ENCODE results near the gene SLC12A9. TPM values are rescaled to one million over a fixed set of nuclear protein-coding genes. Genes with fewer than 3 reads are reported as not detected.

The SLC12A9 gene
- total RNA-seq, 1 donor from 2014 or later: 30.5 TPM

GRCh38 chr7:100893318-100893895, 40.9 kb downstream of the SLC12A9 start:
- H3K4me1 Mint-ChIP-seq (ENCODE audit: low read depth, unreplicated experiment): peaks cover 18% of the 10 kb centered on the region
- peaks cover 10% of the 10 kb centered on the region for H3K27me3 ChIP-seq (ENCODE audit: insufficient read depth, low read length)
- no peak overlapping the region for H3K9ac ChIP-seq (ENCODE audit: low read length)

DNA sequence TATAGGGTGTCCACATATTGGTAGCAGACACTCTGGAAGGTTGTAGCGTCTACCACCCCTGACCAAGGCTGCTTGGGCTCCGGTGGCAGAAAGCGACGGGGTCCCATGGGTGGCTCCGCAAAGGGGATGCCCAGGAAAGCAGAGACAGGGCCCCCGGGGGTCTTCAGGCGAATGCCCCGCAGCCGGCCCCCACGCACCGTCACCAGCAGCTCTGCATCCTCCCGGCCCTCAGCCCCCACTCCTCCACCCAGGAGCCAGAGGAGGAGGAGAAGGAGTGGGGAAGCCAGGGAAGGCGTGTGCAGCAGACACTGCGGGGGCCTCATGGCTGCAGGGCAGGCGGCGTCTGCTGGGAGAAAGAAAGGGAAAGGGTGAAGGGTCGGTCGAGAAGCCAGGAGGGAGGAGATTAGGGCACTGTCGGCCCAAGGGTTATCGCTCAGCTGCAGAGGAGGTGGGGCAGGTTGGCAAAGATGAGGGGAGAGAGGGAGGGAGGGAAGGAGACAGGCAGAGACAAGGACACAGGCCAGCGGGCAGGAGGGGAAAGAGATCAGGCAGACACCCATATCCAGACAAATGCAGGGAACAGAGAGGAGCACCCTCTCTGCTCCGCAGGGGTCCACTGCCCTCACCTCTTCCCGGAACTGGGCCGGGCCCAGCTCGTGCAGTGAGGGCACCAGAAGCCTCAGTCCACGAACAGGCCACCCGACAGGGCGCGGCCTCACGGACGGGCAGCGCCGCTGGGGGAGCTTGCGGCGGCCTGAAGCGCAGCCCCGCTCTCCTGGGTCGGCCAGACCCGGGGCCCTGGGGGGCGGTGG, 41.6 kb downstream of the SLC12A9 start:
- H2AFZ ChIP-seq (ENCODE audit: low read depth, low read length): peak overlapping the region; percentile 10
- peaks cover 4% of the 10 kb centered on the region for H3K79me2 ChIP-seq (ENCODE audit: insufficient read depth, low read length)
- H3K27me3 ChIP-seq (ENCODE audit: insufficient read depth, low read length): peaks cover 10% of the 10 kb centered on the region
- H4K20me1 ChIP-seq (ENCODE audit: insufficient read depth, low read length): no peaks in the 10 kb centered on the region
- H3K27me3 Mint-ChIP-seq (ENCODE audit: low read depth, unreplicated experiment): peaks cover 16% of the 10 kb centered on the region
- H3K27ac ChIP-seq (ENCODE audit: low read depth, low read length): no peak overlapping the region
- H3K36me3 Mint-ChIP-seq (ENCODE audit: low read depth, unreplicated experiment): no peaks in the 10 kb centered on the region
- no peak for DNase-seq (ENCODE audit: low read depth)
- no peaks in the 10 kb centered on the region for H3K9me3 Mint-ChIP-seq (ENCODE audit: unreplicated experiment)
- peak overlapping the region; percentile 82 for H3K4me2 ChIP-seq (ENCODE audit: low read length)
- no peak overlapping the region for H3K27ac Mint-ChIP-seq (ENCODE audit: unreplicated experiment)
- H3K4me3 Mint-ChIP-seq (ENCODE audit: unreplicated experiment): peak overlapping the region; percentile 78
- H3K9ac ChIP-seq (ENCODE audit: low read length): no peak overlapping the region
- no peak for FAIRE-seq
- H3K36me3 ChIP-seq (ENCODE audit: insufficient read depth, low read length): no peaks in the 10 kb centered on the region
- H3K4me1 Mint-ChIP-seq (ENCODE audit: low read depth, unreplicated experiment): peaks cover 15% of the 10 kb centered on the region
- H3K4me3 ChIP-seq (ENCODE audit: insufficient read depth, low read depth, low read length): no peak overlapping the region
- no peaks in the 10 kb centered on the region for H3K9me3 ChIP-seq (ENCODE audit: insufficient read depth, low read depth, low read length)
- TF ChIP-seq EZH2 (IDR thresholded peaks at IDR 0.05; ENCODE audit: insufficient read depth, low read length) (no peak), CTCF (IDR thresholded peaks at IDR 0.05; ENCODE audit: insufficient read depth, low read depth, low read length) (no peak)
- peaks cover 31% of the 10 kb centered on the region for H3K4me1 ChIP-seq (ENCODE audit: insufficient read depth, low read length)

More at GRCh38 chr7:100893318-100893895, 40.9 kb downstream of the SLC12A9 start:
- H3K9me3 ChIP-seq (ENCODE audit: insufficient read depth, low read depth, low read length): no peaks in the 10 kb centered on the region
- H4K20me1 ChIP-seq (ENCODE audit: insufficient read depth, low read length): peaks cover 4% of the 10 kb centered on the region
- no peak overlapping the region for H3K4me2 ChIP-seq (ENCODE audit: low read length)
- Mint-ChIP-seq H3K4me3 (ENCODE audit: unreplicated experiment) (no peak overlapping the region), H3K27me3 (ENCODE audit: low read depth, unreplicated experiment) (peaks cover 16% of the 10 kb centered on the region), H3K36me3 (ENCODE audit: low read depth, unreplicated experiment) (peaks cover 2% of the 10 kb centered on the region), H3K27ac (ENCODE audit: unreplicated experiment) (no peak overlapping the region), H3K9me3 (ENCODE audit: unreplicated experiment) (no peaks in the 10 kb centered on the region)
- peaks cover 3% of the 10 kb centered on the region for H3K36me3 ChIP-seq (ENCODE audit: insufficient read depth, low read length)
- peaks cover 11% of the 10 kb centered on the region for H3K79me2 ChIP-seq (ENCODE audit: insufficient read depth, low read length)
- no peak for FAIRE-seq
- no peak for TF ChIP-seq CTCF (IDR thresholded peaks at IDR 0.05; ENCODE audit: insufficient read depth, low read depth, low read length)
- no peak for TF ChIP-seq EZH2 (IDR thresholded peaks at IDR 0.05; ENCODE audit: insufficient read depth, low read length)
- H2AFZ ChIP-seq (ENCODE audit: low read depth, low read length): no peak overlapping the region
- no peak overlapping the region for H3K4me3 ChIP-seq (ENCODE audit: insufficient read depth, low read depth, low read length)
- no peak for DNase-seq (ENCODE audit: low read depth)
- H3K4me1 ChIP-seq (ENCODE audit: insufficient read depth, low read length): peaks cover 35% of the 10 kb centered on the region
- H3K27ac ChIP-seq (ENCODE audit: low read depth, low read length): no peak overlapping the region

Measured in astrocyte (in vitro differentiated cells and primary cell).